ENCODE results near the gene COQ8A. TPM values are rescaled to one million over a fixed set of nuclear protein-coding genes. Genes with fewer than 3 reads are reported as not detected.
A peak's percentile ranks its signal among the peaks of the same experiment; 100 is the strongest.

Gene COQ8A
- total RNA-seq, 2 experiments from 2014 or later, result 27.2 to 28.5 TPM

DNA sequence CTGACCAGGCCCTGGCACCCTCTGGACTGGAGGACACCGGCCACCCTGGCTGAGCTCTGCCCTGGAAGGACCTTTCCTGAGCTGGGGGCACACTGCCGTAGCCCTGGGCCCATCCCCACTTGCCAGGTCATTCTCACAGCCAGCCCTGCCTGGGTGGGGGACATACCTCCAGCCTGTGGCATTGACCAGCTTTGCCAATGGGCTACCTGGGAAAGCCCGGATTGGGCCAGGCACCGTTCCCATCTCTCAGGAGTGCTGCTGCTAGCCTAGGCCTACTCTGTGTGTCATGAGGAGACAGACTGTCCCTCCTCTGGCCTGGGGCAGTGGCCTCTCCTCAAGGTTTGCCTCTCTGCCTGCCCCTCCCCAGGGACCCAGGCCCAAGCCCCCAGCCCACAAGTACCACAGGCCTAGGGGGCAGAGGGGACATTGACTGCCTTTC, 40.0 kb downstream of the COQ8A start:
- Mint-ChIP-seq H3K4me3 (no peak overlapping the region), H3K36me3 (no peaks in the 10 kb centered on the region), H3K27ac (no peak overlapping the region), H3K4me1 (no peaks in the 10 kb centered on the region), H3K9me3 (no peaks in the 10 kb centered on the region), H3K27me3 (no peaks in the 10 kb centered on the region)
- no peak for DNase-seq

DNA sequence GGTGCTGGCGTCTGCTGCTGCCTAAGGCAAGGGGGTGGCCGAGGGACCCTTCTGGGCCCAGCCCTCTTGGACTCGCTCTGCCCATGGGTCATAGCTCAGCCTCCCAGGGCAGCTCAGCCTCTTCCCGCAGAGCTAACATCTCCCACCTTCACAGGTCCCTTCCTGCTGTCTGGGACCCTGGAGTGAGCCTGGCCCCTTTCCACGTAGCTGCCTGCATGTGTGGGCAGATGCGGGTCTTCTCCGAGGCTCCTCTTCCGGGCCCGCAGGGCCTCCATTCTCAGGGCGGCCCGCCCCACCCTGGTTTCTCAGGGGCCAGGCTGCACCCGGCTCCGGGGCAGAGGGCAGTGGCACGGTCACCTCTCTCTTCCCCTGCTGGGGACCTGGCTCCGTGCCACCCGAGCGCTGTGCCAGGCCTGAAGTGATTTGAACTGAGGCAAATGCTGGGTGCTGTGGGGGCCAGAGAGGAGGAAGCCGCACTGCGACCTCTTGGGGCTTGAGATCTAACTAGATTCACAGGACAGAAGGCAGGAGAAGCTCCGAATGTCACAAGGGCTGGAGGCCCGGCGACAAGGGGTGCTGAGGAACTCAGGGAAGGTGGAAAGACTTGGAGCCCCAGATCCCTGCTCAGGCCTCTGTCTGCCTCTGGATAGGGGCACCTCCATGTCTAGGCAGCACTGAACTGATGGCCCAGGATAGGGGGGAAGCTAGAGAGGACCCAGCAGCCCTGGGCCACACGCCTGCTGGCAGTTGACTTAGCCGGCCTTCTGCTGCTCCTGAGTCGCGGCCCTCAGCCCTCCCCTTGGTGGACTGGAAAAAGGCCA, 40.7 kb downstream of the COQ8A start:
- Mint-ChIP-seq H3K36me3 (no peaks in the 10 kb centered on the region), H3K27ac (no peak overlapping the region), H3K9me3 (no peaks in the 10 kb centered on the region), H3K27me3 (no peaks in the 10 kb centered on the region), H3K4me1 (no peaks in the 10 kb centered on the region), H3K4me3 (no peak overlapping the region)
- no peak for DNase-seq

DNA sequence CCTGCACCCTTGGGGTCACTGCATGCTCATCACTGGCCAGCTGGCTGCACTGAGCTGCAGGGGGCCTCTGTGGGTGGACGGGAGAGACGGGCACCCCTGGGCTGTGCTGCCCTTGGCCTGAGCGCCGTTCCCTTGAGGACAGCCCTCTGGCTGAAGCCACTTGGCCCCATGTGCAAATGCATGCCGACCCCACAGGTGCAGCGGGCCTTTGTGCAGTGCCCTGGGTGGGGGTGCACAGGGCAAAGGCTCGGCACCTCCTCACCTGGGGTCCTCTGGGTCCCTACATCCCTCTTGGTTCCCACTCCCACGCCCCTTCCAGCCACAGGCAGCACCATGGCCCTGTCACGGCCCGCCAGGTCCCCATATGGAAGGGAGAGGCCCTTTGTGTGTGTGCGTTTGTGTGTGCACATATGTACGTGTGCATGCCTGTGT, 41.3 kb downstream of the COQ8A start:
- no peaks in the 10 kb centered on the region for H3K36me3 Mint-ChIP-seq
- DNase-seq, result no peak
- no peak overlapping the region for H3K27ac Mint-ChIP-seq
- no peak overlapping the region for H3K4me3 Mint-ChIP-seq
- no peaks in the 10 kb centered on the region for H3K4me1 Mint-ChIP-seq
- H3K27me3 Mint-ChIP-seq, result no peaks in the 10 kb centered on the region
- H3K9me3 Mint-ChIP-seq, result no peaks in the 10 kb centered on the region

DNA sequence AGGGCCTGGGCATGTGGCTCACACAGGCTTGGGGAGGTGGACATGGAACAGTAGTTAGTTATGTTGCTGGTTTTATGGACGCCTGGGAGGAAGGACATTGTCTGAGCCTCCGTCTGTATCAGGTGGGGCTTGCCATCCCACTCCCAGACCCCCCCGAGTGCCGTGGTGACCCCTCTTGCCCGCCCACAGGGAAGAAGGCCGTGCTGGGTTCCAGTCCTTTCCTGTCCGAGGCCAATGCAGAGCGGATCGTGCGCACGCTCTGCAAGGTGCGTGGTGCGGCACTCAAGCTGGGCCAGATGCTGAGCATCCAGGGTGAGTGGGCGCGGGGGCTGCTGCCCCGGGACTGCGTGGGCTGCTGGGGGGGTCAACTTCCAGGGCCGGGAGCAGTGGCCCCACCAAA, 41.7 kb downstream of the COQ8A start:
- no peaks in the 10 kb centered on the region for H3K36me3 Mint-ChIP-seq
- no peaks in the 10 kb centered on the region for H3K4me1 Mint-ChIP-seq
- DNase-seq, result no peak
- no peaks in the 10 kb centered on the region for H3K9me3 Mint-ChIP-seq
- H3K27me3 Mint-ChIP-seq, result no peaks in the 10 kb centered on the region
- H3K27ac Mint-ChIP-seq, result no peak overlapping the region
- H3K4me3 Mint-ChIP-seq, result no peak overlapping the region

DNA sequence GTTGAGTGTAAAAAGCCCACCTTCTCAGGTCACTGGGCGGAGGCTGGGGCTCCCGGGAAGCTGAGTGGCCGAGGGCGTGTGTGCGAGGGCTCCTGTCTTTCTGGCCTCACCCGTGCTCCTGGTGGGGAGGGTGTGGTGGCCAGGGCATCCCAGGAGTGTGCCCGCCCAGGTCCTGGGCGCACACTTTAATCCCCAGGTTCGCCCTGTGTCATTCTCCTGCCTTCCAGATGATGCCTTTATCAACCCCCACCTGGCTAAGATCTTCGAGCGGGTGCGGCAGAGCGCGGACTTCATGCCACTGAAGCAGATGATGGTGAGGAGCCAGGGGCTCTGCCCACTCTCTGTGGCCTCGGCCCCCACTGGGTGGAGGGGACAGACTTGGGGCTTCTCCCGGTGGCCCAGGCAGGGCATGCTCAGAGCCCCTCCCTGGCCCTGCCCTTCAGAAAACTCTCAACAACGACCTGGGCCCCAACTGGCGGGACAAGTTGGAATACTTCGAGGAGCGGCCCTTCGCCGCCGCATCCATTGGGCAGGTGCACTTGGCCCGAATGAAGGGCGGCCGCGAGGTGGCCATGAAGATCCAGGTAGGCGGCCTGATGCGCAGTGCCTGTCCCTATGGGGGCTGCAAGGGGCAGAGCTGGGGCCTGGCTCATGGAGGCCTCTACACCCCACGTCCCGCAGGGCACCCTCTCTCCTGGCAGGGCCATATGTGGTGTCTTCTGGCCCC, 42.5 kb downstream of the COQ8A start:
- Mint-ChIP-seq H3K27me3 (no peaks in the 10 kb centered on the region), H3K36me3 (no peaks in the 10 kb centered on the region)

DNA sequence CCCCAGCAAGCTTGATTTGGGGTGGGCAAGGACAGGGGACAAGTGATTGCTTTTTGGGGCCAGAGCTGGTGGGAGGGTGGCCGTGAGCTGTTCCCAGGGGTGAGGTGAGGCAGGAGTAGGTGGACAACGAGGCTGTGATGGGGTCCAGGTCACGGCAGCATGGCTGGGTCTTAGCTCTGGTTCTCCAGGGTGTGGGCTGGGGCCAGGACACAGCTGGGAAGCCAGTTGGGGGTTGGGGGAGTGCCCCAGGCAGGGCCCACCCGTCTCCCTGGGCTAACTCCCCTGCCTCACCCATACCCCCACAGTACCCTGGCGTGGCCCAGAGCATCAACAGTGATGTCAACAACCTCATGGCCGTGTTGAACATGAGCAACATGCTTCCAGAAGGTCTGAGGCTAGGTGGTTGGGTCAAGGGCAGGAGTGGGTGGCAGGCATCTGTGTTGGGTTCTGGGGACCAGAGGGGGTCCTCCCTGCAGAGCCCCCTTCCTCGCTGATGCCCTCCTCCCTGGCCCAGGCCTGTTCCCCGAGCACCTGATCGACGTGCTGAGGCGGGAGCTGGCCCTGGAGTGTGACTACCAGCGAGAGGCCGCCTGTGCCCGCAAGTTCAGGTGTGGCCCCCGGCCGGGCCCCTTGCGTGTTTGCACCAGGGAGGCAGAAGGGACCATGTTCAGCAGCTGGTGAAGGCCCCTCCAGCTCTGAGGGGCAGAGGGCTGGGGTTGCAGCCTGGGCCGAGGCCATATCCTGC, 43.3 kb downstream of the COQ8A start:
- Mint-ChIP-seq H3K4me3 (no peak overlapping the region), H3K36me3 (no peaks in the 10 kb centered on the region), H3K9me3 (no peaks in the 10 kb centered on the region), H3K27me3 (no peaks in the 10 kb centered on the region), H3K27ac (no peak overlapping the region), H3K4me1 (no peaks in the 10 kb centered on the region)
- no peak for DNase-seq

More for the DNA sequence above, 42.5 kb downstream of the COQ8A start:
- Mint-ChIP-seq H3K4me3 (no peak overlapping the region), H3K27ac (no peak overlapping the region), H3K9me3 (no peaks in the 10 kb centered on the region), H3K4me1 (no peaks in the 10 kb centered on the region)
- DNase-seq, result no peak

DNA sequence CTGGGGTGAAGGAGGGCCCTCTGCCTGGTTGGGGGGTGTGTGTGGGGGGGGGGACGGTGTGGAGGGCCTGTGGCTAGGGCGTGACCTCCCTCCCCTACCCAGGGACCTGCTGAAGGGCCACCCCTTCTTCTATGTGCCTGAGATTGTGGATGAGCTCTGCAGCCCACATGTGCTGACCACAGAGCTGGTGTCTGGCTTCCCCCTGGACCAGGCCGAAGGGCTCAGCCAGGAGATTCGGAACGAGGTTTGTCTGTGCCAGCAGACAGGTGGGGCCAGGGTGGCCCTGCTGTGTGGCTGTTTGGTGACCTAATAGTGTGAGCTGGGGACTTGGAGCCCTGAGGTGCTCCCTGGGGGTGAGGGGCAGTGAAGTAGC, 43.9 kb downstream of the COQ8A start:
- no peak for DNase-seq
- H3K4me1 Mint-ChIP-seq, result peaks cover 2% of the 10 kb centered on the region
- no peaks in the 10 kb centered on the region for H3K9me3 Mint-ChIP-seq
- no peak overlapping the region for H3K4me3 Mint-ChIP-seq
- no peak overlapping the region for H3K27ac Mint-ChIP-seq
- no peaks in the 10 kb centered on the region for H3K36me3 Mint-ChIP-seq
- H3K27me3 Mint-ChIP-seq, result no peaks in the 10 kb centered on the region

DNA sequence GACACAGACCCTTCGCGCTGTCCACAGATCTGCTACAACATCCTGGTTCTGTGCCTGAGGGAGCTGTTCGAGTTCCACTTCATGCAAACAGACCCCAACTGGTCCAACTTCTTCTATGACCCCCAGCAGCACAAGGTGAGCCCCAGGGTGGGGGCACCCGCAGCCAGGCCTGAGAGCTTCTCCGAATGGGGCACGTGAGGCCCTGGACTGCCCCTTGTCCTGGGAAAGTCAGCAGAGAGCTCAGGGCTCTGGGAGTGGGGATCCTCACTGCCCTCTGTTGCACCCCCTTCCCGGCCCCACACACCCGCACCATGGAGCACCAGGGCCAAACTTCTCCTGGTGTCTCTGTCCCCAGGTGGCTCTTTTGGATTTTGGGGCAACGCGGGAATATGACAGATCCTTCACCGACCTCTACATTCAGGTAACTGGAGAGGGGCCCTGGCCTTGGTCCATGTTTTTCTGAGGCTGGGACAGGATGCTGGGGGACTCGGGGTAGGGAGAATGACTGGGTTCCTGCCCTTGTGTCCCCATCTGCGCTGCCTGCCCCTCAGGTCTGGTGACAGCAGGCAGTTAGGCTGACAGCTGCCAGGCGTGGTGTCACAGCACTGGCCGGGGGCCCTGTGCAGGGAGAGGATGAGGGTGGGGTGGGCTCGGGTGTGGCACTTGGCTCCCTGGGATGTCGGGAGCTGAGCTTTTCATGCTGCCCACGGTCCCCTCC, 44.6 kb downstream of the COQ8A start:
- no peak overlapping the region for H3K27ac Mint-ChIP-seq
- DNase-seq, result no peak
- H3K4me3 Mint-ChIP-seq, result no peak overlapping the region
- no peaks in the 10 kb centered on the region for H3K9me3 Mint-ChIP-seq
- no peaks in the 10 kb centered on the region for H3K36me3 Mint-ChIP-seq
- no peaks in the 10 kb centered on the region for H3K27me3 Mint-ChIP-seq
- peaks cover 7% of the 10 kb centered on the region for H3K4me1 Mint-ChIP-seq

DNA sequence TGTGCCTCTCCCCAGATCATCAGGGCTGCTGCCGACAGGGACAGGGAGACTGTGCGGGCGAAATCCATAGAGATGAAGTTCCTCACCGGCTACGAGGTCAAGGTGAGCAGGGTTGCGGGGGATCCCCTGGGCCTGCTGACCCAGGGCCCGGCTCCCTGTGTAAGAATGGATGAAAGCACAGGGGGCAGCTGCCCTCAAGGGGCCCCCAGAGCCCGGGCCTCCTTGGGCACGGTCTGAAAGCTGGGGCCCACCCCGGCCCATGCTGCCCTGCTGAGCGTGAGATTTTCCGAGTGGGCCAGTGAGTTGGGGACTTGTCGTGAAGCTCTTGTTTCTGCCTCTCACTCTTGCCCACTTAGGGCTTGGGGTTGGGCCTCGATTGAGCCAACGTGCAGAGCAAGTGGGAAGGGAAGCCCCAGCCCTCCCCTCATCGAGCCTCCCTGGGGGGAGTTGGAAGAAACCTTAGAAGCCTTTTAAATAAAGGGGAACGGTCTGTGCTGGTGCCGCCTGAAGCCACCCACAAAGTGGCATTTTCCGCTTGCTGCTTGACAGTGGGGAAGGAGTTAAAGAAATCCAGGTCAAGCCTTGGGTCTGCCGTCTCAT, 45.2 kb downstream of the COQ8A start:
- H3K9me3 Mint-ChIP-seq, result no peaks in the 10 kb centered on the region
- H3K4me3 Mint-ChIP-seq, result no peak overlapping the region
- no peaks in the 10 kb centered on the region for H3K27me3 Mint-ChIP-seq
- no peak for DNase-seq
- H3K36me3 Mint-ChIP-seq, result no peaks in the 10 kb centered on the region
- peaks cover 14% of the 10 kb centered on the region for H3K4me1 Mint-ChIP-seq
- H3K27ac Mint-ChIP-seq, result no peak overlapping the region

DNA sequence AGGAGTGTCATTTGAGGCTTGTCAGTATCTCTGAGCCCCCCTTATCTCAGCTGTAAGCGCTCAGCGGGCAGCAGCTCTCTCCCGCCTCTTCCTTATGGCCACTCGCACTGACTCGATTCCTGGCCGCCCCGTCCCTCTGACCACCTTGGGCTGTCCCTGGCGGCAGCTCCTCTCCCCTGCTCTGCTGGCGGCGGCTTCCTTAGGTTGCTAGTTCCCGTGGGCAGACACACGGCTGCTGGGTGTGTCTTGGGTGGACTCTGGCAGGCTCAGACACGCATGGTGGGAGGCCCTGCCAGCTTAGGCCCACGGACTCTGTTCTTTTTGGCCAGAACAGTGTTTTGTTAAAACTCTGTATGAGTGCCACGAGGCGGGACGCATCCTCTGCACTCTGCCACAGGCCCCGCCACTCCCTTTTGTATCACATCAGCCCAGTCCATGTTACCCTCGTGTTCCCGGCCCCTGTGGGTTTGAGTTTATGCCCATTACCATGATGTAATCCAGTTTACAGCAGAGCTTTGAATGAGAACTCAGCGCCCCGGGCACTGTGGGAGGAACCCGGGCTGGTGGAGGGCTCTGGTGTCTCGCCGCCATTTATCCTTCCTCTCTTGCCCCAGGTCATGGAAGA, 45.9 kb downstream of the COQ8A start:
- Mint-ChIP-seq H3K4me1 (peaks cover 18% of the 10 kb centered on the region), H3K9me3 (no peaks in the 10 kb centered on the region), H3K27ac (no peak overlapping the region), H3K27me3 (no peaks in the 10 kb centered on the region), H3K4me3 (no peak overlapping the region), H3K36me3 (no peaks in the 10 kb centered on the region)
- DNase-seq, result no peak

DNA sequence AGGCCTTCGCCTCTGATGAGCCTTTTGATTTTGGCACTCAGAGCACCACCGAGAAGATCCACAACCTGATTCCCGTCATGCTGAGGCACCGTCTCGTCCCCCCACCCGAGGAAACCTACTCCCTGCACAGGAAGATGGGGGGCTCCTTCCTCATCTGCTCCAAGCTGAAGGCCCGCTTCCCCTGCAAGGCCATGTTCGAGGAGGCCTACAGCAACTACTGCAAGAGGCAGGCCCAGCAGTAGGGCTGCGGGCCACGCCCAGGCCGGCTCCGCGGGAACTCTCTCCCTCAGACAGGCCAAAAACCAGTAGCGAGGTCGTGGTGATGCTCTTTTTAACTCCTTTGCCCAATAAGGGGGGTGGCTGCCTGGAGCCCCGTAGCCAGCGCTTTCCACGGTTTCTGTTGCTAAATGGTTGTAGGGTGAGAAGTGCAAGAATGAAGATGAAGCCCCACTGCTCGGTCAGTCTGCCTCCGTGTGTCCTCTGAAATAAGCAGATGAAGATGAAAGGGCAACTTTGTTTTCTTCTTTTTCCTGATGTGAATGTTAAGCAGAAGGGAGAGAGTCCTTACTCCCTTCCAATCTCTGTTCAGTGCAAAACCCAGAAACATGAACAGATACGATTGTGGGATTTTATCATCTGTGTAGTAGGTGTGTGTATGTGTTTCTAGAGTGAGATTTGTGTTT, 46.5 kb downstream of the COQ8A start:
- H3K4me1 Mint-ChIP-seq, result peaks cover 18% of the 10 kb centered on the region
- DNase-seq, result no peak
- no peaks in the 10 kb centered on the region for H3K9me3 Mint-ChIP-seq
- H3K27ac Mint-ChIP-seq, result no peak overlapping the region
- H3K27me3 Mint-ChIP-seq, result no peaks in the 10 kb centered on the region
- H3K36me3 Mint-ChIP-seq, result no peaks in the 10 kb centered on the region
- no peak overlapping the region for H3K4me3 Mint-ChIP-seq

DNA sequence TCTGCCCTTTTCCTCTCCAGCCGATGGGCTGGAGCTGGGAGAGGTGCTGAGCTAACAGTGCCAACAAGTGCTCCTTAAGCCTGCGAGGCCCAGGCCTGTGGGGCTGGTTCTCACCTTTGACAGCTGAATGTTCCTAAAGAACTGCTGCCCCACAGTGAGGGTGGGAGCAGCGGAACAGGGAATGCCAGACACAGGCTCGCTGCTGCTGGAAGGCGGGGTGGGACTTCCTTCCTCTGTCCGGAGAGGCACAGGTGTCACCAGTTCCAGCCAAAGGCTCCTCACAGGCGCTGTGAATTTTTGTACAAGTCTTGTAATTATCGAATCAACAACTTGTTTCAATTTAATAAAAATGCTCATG, 47.1 kb downstream of the COQ8A start:
- Mint-ChIP-seq H3K36me3 (no peaks in the 10 kb centered on the region), H3K4me1 (peaks cover 18% of the 10 kb centered on the region), H3K4me3 (no peak overlapping the region), H3K27ac (no peak overlapping the region), H3K27me3 (no peaks in the 10 kb centered on the region), H3K9me3 (no peaks in the 10 kb centered on the region)
- no peak for DNase-seq

DNA sequence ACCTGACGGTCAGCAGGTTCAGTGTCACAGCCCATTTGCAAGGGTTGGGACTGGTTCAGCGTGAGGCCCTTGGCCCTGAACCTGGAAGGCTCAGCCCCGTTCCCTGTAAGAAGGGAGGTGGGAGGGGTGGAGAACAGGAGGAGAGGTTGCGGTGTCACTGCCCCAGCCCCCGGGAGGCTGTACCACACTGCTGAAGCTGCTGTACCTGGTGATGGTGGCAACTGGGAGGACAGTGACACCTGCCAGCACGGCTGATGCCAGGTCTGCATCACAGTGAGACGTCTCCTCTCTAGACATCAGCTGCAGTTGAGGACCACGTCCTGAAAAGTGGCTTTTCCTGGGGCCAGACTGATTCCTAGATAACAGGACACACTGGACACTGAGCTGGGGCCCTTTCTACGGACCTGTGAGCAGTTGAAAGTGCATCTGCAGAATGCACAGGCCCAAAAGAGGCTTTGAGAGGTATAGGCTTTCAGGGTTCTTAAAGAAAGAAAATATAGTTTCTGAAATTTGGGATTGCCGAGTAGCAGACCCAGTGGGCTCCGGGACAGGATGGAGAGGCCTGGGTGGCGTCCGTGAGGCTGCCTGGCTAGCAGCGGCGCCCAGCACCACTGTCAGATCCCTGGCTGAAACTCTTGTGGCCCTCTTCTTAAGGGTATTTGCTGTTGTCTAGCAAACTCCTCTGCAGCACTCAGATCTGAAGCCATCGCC, 47.7 kb downstream of the COQ8A start:
- no peak for DNase-seq
- Mint-ChIP-seq H3K4me3 (no peak overlapping the region), H3K9me3 (no peaks in the 10 kb centered on the region), H3K27me3 (no peaks in the 10 kb centered on the region), H3K4me1 (peaks cover 18% of the 10 kb centered on the region), H3K27ac (peak overlapping the region; percentile 48), H3K36me3 (no peaks in the 10 kb centered on the region)

Measured in activated naive CD8-positive, alpha-beta T cell treated with anti-CD3 and anti-CD28 coated beads for 36 hours (primary cell).